PC-9 (cell line): Measurements from ENCODE around the gene BCL11B. TPM values are rescaled to one million over a fixed set of nuclear protein-coding genes. Genes with fewer than 3 reads are reported as not detected.

Experiments
- BruUV-seq: library from RNA; stranded (reverse); fragments of 400-500 nt; replicated peaks from 2 replicates; lab custom pipeline; 2021; lab: Mats Ljungman, UMichigan
- CTCF ChIA-PET: fragments of 300-600 bp; sonication (Branson Sonifier 250); formaldehyde crosslinking; loops from one replicate; lab custom pipeline; 2022; ENCODE audit warnings: antibody characterized with exemption; lab: Charles Lee
- POLR2A ChIA-PET: fragments of 300-600 bp; sonication (Branson Sonifier 250); formaldehyde crosslinking; loops from one replicate; lab custom pipeline; 2022; ENCODE audit warnings: antibody characterized with exemption; ENCODE audit not compliant: unreplicated experiment; lab: Charles Lee
- DNase-seq, 2 experiments: peaks; one replicate each; pipeline versions ENCODE4 v3.0.0 to v3.0.0-alpha.2; 2015 to 2022; ENCODE audit warnings: mixed read lengths in 1 of 2
- H2AFZ ChIP-seq: fragments of 200-600 bp; sonication (generic); 2 replicates; pipeline ENCODE4 v1.8.1; 2017; ENCODE audit warnings: antibody characterized with exemption
- H3F3A ChIP-seq: fragments of 200-600 bp; sonication (generic); 2 replicates; pipeline ENCODE4 v1.8.1; 2017; ENCODE audit warnings: antibody characterized with exemption, mild to moderate bottlenecking, low read depth; ENCODE audit not compliant: insufficient read depth
- H3K27ac ChIP-seq: fragments of 200-600 bp; sonication (generic); 2 replicates; pipeline ENCODE4 v1.6.1; 2016; ENCODE audit warnings: mixed run types
- H3K27me3 ChIP-seq: fragments of 200-600 bp; sonication (generic); 2 replicates; pipeline ENCODE4 v1.6.1; 2016; ENCODE audit warnings: low read depth, mixed run types; ENCODE audit not compliant: insufficient read depth
- H3K36me3 ChIP-seq: fragments of 200-600 bp; sonication (generic); 2 replicates; pipeline ENCODE4 v1.6.1; 2016; ENCODE audit warnings: low read depth, mixed run types
- H3K4me1 ChIP-seq: fragments of 200-600 bp; sonication (generic); replicated peaks from 2 replicates; pipeline ENCODE4 v1.6.1; 2016; ENCODE audit warnings: mixed run types; ENCODE audit not compliant: insufficient read depth
- H3K4me2 ChIP-seq: fragments of 200-600 bp; sonication (generic); 2 replicates; pipeline ENCODE4 v1.6.1; 2017; ENCODE audit warnings: mixed run types
- H3K4me3 ChIP-seq: fragments of 200-600 bp; sonication (generic); 2 replicates; pipeline ENCODE4 v1.6.1; 2016; ENCODE audit warnings: mixed run types
- H3K79me2 ChIP-seq: fragments of 200-600 bp; sonication (generic); 2 replicates; pipeline ENCODE4 v1.6.1; 2017; ENCODE audit warnings: low read depth, mixed run types
- H3K9me2 ChIP-seq: fragments of 200-600 bp; sonication (generic); 2 replicates; pipeline ENCODE4 v1.8.1; 2017; ENCODE audit warnings: mild to moderate bottlenecking; ENCODE audit not compliant: insufficient read depth
- H3K9me3 ChIP-seq: fragments of 200-600 bp; sonication (generic); 2 replicates; pipeline ENCODE4 v1.8.1; 2016; ENCODE audit warnings: low read depth; ENCODE audit not compliant: insufficient read depth
- H4K20me1 ChIP-seq: fragments of 200-600 bp; sonication (generic); 2 replicates; pipeline ENCODE4 v1.8.1; 2017; ENCODE audit not compliant: insufficient read depth
- EZH2 ChIP-seq: fragments of 200-600 bp; sonication (generic); IDR thresholded peaks from 2 replicates; pipeline ENCODE4 v1.8.0; 2017; ENCODE audit warnings: antibody characterized with exemption, low read depth
- intact Hi-C: fragments of 100-400 bp; cut with micrococcal nuclease; formaldehyde crosslinking; loops from one replicate; pipeline ENCODE4 v1.10.0; 2022; ENCODE audit not compliant: unreplicated experiment
- total RNA-seq: library from RNA; stranded (reverse); gene quantifications from 2 replicates; pipeline ENCODE4 v1.2.3, GENCODE V29; 2021
- TF ChIP-seq, protein P1 (sequence below): fragments of 200-600 bp; sonication (generic); conservative IDR thresholded peaks from 2 replicates; pipeline ENCODE4 v1.6.1; 2017; ENCODE audit warnings: mixed run types, antibody characterized with exemption, mild to moderate bottlenecking, moderate library complexity

The BCL11B gene
- total RNA-seq, 1 experiment from 2014 or later = not detected

DNA sequence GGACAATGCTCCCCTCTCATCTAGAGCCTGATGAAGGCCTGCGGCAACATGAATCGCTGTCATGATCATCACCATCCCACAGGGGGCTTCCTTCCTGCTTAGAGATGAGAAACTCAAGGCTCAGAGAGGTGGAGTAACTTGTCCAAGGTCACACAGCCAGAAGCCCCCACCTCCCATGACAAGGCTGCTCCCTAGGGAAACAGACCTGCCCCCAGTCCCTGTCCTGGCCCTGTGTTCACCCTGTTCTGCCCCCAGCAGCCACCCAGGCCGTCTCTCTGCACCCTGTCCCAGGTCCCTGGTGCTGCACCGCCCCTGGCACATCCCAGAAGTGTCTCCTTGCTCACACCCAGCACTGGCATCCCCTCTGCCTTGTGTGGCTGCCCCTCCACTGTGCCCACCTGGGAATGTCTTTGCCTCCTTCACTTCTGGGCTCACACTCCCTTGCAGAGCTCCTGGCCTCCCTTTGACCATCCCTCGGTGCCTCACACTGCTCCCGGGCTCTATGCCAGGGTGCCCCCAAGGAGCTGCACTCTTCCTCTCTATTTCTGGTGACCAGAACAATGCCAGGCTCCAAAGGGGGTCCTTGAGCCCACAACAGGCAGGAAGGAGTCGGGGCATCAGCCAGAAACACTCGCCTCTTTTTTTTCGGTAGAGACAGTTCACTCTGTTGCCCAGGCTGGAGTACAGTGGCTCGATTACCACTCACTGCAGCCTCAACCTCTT is 70.5 kb downstream of the BCL11B start:
- Histone ChIP-seq H3K27me3 (peaks cover 61% of the 10 kb centered on the region), H3K79me2 (no peaks in the 10 kb centered on the region), H3K4me2 (no peak overlapping the region), H3F3A (no peaks in the 10 kb centered on the region), H2AFZ (no peak overlapping the region), H3K27ac (no peak overlapping the region), H3K9me2 (no peaks in the 10 kb centered on the region), H3K4me3 (no peak overlapping the region), H3K9me3 (no peaks in the 10 kb centered on the region), H4K20me1 (no peaks in the 10 kb centered on the region), H3K4me1 (no peaks in the 10 kb centered on the region), H3K36me3 (no peaks in the 10 kb centered on the region)
- TF ChIP-seq, protein P1, sequence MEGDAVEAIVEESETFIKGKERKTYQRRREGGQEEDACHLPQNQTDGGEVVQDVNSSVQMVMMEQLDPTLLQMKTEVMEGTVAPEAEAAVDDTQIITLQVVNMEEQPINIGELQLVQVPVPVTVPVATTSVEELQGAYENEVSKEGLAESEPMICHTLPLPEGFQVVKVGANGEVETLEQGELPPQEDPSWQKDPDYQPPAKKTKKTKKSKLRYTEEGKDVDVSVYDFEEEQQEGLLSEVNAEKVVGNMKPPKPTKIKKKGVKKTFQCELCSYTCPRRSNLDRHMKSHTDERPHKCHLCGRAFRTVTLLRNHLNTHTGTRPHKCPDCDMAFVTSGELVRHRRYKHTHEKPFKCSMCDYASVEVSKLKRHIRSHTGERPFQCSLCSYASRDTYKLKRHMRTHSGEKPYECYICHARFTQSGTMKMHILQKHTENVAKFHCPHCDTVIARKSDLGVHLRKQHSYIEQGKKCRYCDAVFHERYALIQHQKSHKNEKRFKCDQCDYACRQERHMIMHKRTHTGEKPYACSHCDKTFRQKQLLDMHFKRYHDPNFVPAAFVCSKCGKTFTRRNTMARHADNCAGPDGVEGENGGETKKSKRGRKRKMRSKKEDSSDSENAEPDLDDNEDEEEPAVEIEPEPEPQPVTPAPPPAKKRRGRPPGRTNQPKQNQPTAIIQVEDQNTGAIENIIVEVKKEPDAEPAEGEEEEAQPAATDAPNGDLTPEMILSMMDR = no peak
- TF ChIP-seq EZH2 = no peak
- no peak for DNase-seq
- CTCF ChIA-PET = no interaction called here
- no TSS peak for BruUV-seq
- intact Hi-C loops = no loop called here
- POLR2A ChIA-PET = no interaction called here

DNA sequence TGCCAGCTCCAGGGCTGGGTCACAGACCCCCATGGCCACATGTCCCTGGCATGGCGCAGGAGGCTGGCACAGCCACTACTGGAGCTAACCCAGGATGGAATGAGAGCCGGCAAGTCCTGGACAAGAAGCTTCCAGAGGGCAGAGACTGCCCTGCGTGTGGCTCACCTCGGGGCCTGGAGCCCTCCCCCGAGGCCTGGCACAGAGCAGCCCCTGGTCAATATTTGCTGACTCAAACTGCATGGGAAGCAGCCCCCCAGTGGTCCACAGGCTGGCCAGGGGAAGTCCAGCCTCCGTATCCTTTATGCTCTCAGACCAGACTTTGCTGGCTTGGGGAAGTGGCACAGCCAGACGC is 71.4 kb downstream of the BCL11B start:
- ChIA-PET POLR2A (no interaction called here), CTCF (no interaction called here)
- H3K36me3 ChIP-seq = no peaks in the 10 kb centered on the region
- intact Hi-C loops = no loop called here
- H3K9me2 ChIP-seq = no peaks in the 10 kb centered on the region
- H3K4me3 ChIP-seq = no peak overlapping the region
- no peak overlapping the region for H3K4me2 ChIP-seq
- no peaks in the 10 kb centered on the region for H4K20me1 ChIP-seq
- no peaks in the 10 kb centered on the region for H3K4me1 ChIP-seq
- no peaks in the 10 kb centered on the region for H3F3A ChIP-seq
- no peak for TF ChIP-seq EZH2
- TF ChIP-seq, protein P1 = no peak
- no peak overlapping the region for H2AFZ ChIP-seq
- no peaks in the 10 kb centered on the region for H3K79me2 ChIP-seq
- no TSS peak for BruUV-seq
- H3K9me3 ChIP-seq = no peaks in the 10 kb centered on the region
- no peak for DNase-seq
- no peak overlapping the region for H3K27ac ChIP-seq
- peaks cover 54% of the 10 kb centered on the region for H3K27me3 ChIP-seq

DNA sequence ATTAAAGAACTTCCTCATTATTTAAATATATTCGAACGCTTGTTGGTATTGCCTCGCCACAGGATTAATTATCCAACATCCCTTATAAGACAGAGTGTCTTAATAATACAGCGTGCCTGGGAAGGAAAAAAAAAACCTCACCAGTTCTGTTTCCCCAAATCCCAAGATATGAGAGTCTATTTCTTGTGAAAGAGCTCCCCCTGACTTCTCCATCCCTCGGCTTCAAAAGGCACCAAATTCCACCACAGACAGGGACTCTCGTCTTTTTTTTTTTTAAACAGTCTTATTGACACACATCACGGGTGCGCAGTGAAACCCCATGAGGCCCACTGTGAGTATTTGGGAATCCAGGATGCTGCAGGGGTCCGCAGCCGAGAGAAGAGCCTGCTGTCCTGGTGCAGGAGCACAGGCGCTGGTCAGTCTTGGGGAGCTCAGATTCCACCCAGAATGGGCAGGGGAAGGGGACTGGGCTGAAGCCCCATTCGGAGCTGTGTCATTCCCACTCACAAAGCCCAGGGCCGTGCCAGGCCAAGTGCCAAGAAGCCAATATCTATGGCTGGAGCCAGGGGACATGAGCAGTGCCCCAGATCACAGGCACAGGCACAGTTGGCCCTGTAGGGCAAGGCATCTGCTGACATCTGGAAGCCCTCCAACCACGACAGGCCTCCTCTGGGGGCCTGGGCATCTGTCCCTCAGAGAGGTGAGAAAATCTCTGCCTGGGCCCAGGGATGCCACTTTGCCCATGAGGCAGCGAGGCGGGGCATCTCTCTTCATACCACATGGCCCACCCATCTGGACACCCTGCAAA is 71.9 kb downstream of the BCL11B start:
- H2AFZ ChIP-seq = no peak overlapping the region
- H3K9me3 ChIP-seq = no peaks in the 10 kb centered on the region
- H3K9me2 ChIP-seq = no peaks in the 10 kb centered on the region
- no peak overlapping the region for H3K4me2 ChIP-seq
- ChIA-PET POLR2A (no interaction called here), CTCF (no interaction called here)
- DNase-seq = no peak
- H3K4me3 ChIP-seq = no peak overlapping the region
- intact Hi-C loops = no loop called here
- H4K20me1 ChIP-seq = no peaks in the 10 kb centered on the region
- no peaks in the 10 kb centered on the region for H3F3A ChIP-seq
- peaks cover 51% of the 10 kb centered on the region for H3K27me3 ChIP-seq
- H3K4me1 ChIP-seq = no peaks in the 10 kb centered on the region
- no peak overlapping the region for H3K27ac ChIP-seq
- H3K79me2 ChIP-seq = no peaks in the 10 kb centered on the region
- BruUV-seq = no TSS peak
- no peak for TF ChIP-seq EZH2
- TF ChIP-seq, protein P1 = no peak
- H3K36me3 ChIP-seq = no peaks in the 10 kb centered on the region
